ENCODE data around the gene MST1R.

MST1R gene

DNA sequence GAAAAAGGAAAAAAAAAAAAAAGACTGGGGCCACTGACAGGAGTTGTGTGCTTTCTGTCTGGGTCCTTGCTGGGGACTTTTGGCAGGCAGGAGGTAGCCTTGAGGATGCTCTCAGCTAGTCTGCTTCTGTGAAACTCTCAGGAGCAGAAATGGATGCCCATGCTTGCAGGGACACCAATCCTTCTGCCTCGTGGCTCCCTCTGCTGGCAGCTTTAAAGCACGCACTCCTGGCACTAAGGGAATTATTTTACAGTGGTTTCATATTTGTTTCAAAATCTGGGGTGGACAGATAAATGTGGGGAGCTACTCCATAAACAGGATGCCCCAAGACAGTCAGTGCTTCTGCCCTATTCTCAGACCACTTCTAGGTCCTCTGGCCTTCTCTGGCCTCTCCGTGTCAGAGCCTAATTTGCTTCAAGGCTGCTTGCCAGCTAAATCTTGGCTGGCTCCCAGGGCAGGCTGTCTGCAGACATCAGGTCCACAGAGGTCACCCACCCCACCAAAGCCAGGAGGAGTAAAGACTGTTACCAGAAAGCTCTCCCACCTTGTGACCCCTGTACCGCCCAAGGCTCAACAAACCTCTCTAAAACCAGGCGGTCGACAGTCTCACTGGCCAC is 64.4 kb downstream of the MST1R start:
- DNase-seq (ENCODE audit: low read depth), result peak; percentile 66
